SU-DHL-6 (cell line): Measurements from ENCODE around the gene BCS1L.

Experiments
- EZH2phosphoT487 ChIP-seq: fragments of 200-600 bp; sonication (generic), shearing (Covaris generic); conservative IDR thresholded peaks from 2 replicates; pipeline ENCODE4 v1.6.1; 2018; ENCODE audit warnings: mild to moderate bottlenecking, antibody characterized with exemption, low read length, moderate library complexity, mixed read lengths
- TF ChIP-seq, protein P1 (sequence below): fragments of 200-600 bp; sonication (generic); IDR thresholded peaks from one replicate; pipeline ENCODE4 v1.5.1; 2017; ENCODE audit warnings: antibody characterized with exemption, mild to moderate bottlenecking, low read length, moderate library complexity; ENCODE audit not compliant: insufficient read depth, poor library complexity, severe bottlenecking

DNA sequence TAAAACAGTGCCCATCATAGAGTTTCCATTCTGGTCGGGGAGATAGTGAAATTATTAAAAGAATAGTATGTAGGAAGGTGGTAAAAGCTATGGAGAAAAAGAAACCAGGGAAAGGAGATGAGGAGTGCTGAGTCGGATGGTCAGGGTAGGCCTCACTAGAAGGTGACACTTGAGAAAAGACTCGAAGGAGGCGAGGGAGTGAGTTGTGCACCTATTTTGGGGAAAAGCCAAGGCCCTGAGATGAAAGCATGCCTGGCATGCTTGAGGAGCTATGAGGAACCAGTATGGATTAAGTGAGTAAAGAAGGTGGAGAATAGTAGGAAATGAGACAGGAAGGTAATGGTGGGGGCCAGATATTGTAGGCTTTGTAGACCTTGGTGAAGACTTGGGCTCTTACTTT, 43.9 kb downstream of the BCS1L start:
- TF ChIP-seq, protein P1, sequence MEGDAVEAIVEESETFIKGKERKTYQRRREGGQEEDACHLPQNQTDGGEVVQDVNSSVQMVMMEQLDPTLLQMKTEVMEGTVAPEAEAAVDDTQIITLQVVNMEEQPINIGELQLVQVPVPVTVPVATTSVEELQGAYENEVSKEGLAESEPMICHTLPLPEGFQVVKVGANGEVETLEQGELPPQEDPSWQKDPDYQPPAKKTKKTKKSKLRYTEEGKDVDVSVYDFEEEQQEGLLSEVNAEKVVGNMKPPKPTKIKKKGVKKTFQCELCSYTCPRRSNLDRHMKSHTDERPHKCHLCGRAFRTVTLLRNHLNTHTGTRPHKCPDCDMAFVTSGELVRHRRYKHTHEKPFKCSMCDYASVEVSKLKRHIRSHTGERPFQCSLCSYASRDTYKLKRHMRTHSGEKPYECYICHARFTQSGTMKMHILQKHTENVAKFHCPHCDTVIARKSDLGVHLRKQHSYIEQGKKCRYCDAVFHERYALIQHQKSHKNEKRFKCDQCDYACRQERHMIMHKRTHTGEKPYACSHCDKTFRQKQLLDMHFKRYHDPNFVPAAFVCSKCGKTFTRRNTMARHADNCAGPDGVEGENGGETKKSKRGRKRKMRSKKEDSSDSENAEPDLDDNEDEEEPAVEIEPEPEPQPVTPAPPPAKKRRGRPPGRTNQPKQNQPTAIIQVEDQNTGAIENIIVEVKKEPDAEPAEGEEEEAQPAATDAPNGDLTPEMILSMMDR: no peak
- no peak for TF ChIP-seq EZH2phosphoT487
